ENCODE measurements around the gene SLBP.

DNA sequence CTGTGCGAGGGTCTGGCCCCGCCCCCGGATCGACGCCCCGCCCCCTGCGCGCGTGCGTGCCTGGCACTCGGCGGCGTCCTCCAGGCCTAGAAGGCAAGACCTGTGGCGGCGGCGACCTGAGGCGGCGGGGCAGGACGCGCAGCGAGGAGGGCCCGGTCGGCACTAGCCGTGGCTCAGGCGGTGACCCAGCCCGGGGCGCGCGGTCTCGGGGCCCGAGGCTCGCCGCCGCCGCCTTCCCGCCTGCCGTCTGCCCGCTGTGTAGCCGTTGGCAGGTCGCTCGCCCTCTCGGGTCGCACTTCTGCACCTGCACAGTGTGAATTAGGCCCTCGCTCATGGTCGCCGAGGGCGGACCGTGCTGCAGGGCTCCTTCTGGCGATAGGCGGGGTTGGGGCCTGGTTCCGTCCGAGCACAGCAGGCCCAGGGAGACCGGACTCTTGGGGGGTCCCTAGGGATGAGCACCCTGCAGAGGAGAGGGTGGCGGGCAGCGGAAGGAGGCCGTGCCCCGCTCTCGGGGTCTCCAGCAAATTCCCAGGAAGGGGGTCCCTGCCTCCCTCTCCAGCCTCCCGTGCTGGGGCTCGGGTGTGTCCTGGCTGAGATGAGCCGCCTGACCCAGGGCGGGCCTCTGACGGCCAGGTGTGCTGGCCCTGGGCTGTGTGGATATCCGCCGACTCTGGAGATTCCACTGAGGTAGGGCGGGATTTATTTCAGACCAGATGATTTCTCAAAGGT lies 27.4 kb downstream of the SLBP start:
- TF ChIP-seq, protein P1, sequence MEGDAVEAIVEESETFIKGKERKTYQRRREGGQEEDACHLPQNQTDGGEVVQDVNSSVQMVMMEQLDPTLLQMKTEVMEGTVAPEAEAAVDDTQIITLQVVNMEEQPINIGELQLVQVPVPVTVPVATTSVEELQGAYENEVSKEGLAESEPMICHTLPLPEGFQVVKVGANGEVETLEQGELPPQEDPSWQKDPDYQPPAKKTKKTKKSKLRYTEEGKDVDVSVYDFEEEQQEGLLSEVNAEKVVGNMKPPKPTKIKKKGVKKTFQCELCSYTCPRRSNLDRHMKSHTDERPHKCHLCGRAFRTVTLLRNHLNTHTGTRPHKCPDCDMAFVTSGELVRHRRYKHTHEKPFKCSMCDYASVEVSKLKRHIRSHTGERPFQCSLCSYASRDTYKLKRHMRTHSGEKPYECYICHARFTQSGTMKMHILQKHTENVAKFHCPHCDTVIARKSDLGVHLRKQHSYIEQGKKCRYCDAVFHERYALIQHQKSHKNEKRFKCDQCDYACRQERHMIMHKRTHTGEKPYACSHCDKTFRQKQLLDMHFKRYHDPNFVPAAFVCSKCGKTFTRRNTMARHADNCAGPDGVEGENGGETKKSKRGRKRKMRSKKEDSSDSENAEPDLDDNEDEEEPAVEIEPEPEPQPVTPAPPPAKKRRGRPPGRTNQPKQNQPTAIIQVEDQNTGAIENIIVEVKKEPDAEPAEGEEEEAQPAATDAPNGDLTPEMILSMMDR (conservative IDR thresholded peaks at IDR 0.05): no peak
- TF ChIP-seq ZFX (IDR thresholded peaks at IDR 0.05): no peak
